OCI-LY7 (cell line): Measurements from ENCODE around the gene KRTAP9-4. TPM values are rescaled to one million over a fixed set of nuclear protein-coding genes. Genes with fewer than 3 reads are reported as not detected.

Experiments used
- BruUV-seq: library from RNA; stranded (reverse); fragments of 400-500 nt; replicated peaks from 2 replicates; lab custom pipeline; 2021; lab: Mats Ljungman, UMichigan
- CTCF ChIA-PET: fragments of 300-600 bp; sonication (Branson Sonifier 250); formaldehyde crosslinking; loops from one replicate; lab custom pipeline; 2022; ENCODE audit warnings: antibody characterized with exemption; ENCODE audit not compliant: unreplicated experiment; lab: Charles Lee
- POLR2A ChIA-PET: fragments of 300-600 bp; sonication (Branson Sonifier 250); formaldehyde crosslinking; loops from one replicate; lab custom pipeline; 2022; ENCODE audit warnings: antibody characterized with exemption; lab: Charles Lee
- DNase-seq: peaks from one replicate; pipeline ENCODE4 v3.0.0-alpha.2; 2015; ENCODE audit warnings: low spot score
- H2AFZ ChIP-seq: fragments of 200-600 bp; sonication (generic), shearing (Covaris generic); 2 replicates; pipeline ENCODE4 v1.6.1; 2014; ENCODE audit warnings: mild to moderate bottlenecking, antibody characterized with exemption, low read length, moderate library complexity
- H3K27ac ChIP-seq: fragments of 200-600 bp; sonication (generic); 2 replicates; pipeline ENCODE4 v1.5.1; 2014; ENCODE audit warnings: mixed run types, low read depth, mild to moderate bottlenecking, moderate library complexity, low read length, inconsistent platforms; ENCODE audit not compliant: poor library complexity, severe bottlenecking
- H3K36me3 ChIP-seq: fragments of 200-600 bp; sonication (generic); 2 replicates; pipeline ENCODE4 v1.6.1; 2014; ENCODE audit warnings: mild to moderate bottlenecking, antibody characterized with exemption, low read length, moderate library complexity, mixed read lengths; ENCODE audit not compliant: insufficient read depth
- H3K4me1 ChIP-seq: fragments of 200-600 bp; sonication (generic); 2 replicates; pipeline ENCODE4 v1.5.1; 2014; ENCODE audit warnings: mild to moderate bottlenecking, low read length; ENCODE audit not compliant: insufficient read depth, poor library complexity, severe bottlenecking
- H3K4me2 ChIP-seq: fragments of 200-600 bp; sonication (generic); 2 replicates; pipeline ENCODE4 v1.6.1; 2014; ENCODE audit warnings: mild to moderate bottlenecking, low read length
- H3K4me3 ChIP-seq: fragments of 200-600 bp; sonication (generic); 2 replicates; pipeline ENCODE4 v1.5.1; 2014; ENCODE audit warnings: mild to moderate bottlenecking, low read depth, low read length; ENCODE audit not compliant: poor library complexity, severe bottlenecking
- H3K79me2 ChIP-seq: fragments of 200-600 bp; sonication (generic); 2 replicates; pipeline ENCODE4 v1.6.1; 2016; ENCODE audit warnings: low read depth, mild to moderate bottlenecking, low read length, moderate library complexity, mixed read lengths; ENCODE audit not compliant: insufficient read depth
- H3K9me2 ChIP-seq: fragments of 200-600 bp; sonication (generic); 2 replicates; pipeline ENCODE4 v1.6.1; 2016; ENCODE audit warnings: mild to moderate bottlenecking, low read length, mixed read lengths; ENCODE audit not compliant: insufficient read depth
- H3K9me3 ChIP-seq: fragments of 200-600 bp; sonication (generic); 2 replicates; pipeline ENCODE4 v1.6.1; 2014; ENCODE audit warnings: mild to moderate bottlenecking, mixed run types, low read length, mixed read lengths
- H4K20me1 ChIP-seq: fragments of 200-600 bp; sonication (generic); 2 replicates; pipeline ENCODE4 v1.6.1; 2014; ENCODE audit warnings: mild to moderate bottlenecking, antibody characterized with exemption, low read length, moderate library complexity, mixed read lengths; ENCODE audit not compliant: insufficient read depth
- EZH2phosphoT487 ChIP-seq: fragments of 200-600 bp; sonication (generic); IDR thresholded peaks from 2 replicates; pipeline ENCODE4 v1.6.1; 2018; ENCODE audit warnings: low read depth, borderline replicate concordance, mild to moderate bottlenecking, mixed run types, antibody characterized with exemption, low read length, moderate library complexity, mixed read lengths
- intact Hi-C: fragments of 100-400 bp; cut with micrococcal nuclease; formaldehyde crosslinking; loops from one replicate; pipeline ENCODE4 v1.10.0; 2022; ENCODE audit not compliant: unreplicated experiment
- total RNA-seq, 2 experiments: library from RNA; depleted of rRNA in 1 of 2; stranded (reverse); fragments of >200 nt in 1 of 2; shearing (Covaris generic) in 1 of 2; gene quantifications; 2 replicates each; pipeline ENCODE4 v1.2.3, GENCODE V29; 2014 to 2022
- TF ChIP-seq, protein P1 (sequence below): fragments of 200-600 bp; sonication (generic); conservative IDR thresholded peaks from 2 replicates; pipeline ENCODE4 v1.5.1; 2014; ENCODE audit warnings: mild to moderate bottlenecking, antibody characterized with exemption, low read length, moderate library complexity, mixed read lengths

The KRTAP9-4 gene
- total RNA-seq, 2 experiments from 2014 or later, result not detected

DNA sequence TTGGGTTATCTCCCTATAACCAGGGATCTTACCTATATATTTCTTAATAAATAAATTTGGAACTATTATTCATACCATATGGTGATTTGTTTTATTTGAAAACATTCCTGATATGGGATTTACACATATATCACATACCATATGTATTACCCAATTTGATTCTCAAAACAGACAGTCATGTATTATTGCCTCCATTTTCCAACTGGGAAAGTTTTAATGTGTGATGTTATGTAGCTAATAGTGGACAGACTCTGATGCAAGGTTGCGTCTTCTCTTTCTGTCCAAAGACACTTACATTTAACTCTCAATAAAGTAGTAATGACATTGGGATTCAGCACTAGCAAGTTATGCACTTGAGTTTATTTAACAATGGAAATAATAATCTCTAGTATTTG is 6.8 kb downstream of the KRTAP9-4 start:
- BruUV-seq, result no TSS peak
- POLR2A ChIA-PET, result interaction anchor here (0.6 kb wide), 2 partner anchors 54 to 1690 kb away, joined by 3 read pairs; no protein-coding TSS in a partner anchor
- intact Hi-C loops, result no loop called here

GRCh38 chr17:41258406-41258805 is 8.9 kb downstream of the KRTAP9-4 start:
- Histone ChIP-seq H3K4me3 (no peak overlapping the region), H3K36me3 (no peaks in the 10 kb centered on the region), H3K4me1 (no peaks in the 10 kb centered on the region), H2AFZ (no peak overlapping the region), H3K27ac (no peak overlapping the region), H3K9me2 (no peaks in the 10 kb centered on the region), H3K9me3 (no peaks in the 10 kb centered on the region), H3K79me2 (no peaks in the 10 kb centered on the region), H3K4me2 (no peak overlapping the region), H4K20me1 (no peaks in the 10 kb centered on the region)
- TF ChIP-seq EZH2phosphoT487, result no peak
- TF ChIP-seq, protein P1, sequence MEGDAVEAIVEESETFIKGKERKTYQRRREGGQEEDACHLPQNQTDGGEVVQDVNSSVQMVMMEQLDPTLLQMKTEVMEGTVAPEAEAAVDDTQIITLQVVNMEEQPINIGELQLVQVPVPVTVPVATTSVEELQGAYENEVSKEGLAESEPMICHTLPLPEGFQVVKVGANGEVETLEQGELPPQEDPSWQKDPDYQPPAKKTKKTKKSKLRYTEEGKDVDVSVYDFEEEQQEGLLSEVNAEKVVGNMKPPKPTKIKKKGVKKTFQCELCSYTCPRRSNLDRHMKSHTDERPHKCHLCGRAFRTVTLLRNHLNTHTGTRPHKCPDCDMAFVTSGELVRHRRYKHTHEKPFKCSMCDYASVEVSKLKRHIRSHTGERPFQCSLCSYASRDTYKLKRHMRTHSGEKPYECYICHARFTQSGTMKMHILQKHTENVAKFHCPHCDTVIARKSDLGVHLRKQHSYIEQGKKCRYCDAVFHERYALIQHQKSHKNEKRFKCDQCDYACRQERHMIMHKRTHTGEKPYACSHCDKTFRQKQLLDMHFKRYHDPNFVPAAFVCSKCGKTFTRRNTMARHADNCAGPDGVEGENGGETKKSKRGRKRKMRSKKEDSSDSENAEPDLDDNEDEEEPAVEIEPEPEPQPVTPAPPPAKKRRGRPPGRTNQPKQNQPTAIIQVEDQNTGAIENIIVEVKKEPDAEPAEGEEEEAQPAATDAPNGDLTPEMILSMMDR, result no peak
- BruUV-seq, result no TSS peak
- ChIA-PET POLR2A (no interaction called here), CTCF (no interaction called here)
- intact Hi-C loops, result no loop called here
- no peak for DNase-seq

More for the DNA sequence above, 6.8 kb downstream of the KRTAP9-4 start:
- Histone ChIP-seq H2AFZ (no peak overlapping the region), H3K27ac (no peak overlapping the region), H3K9me2 (no peaks in the 10 kb centered on the region), H3K36me3 (no peaks in the 10 kb centered on the region), H3K4me2 (no peak overlapping the region), H3K9me3 (no peaks in the 10 kb centered on the region), H3K4me1 (no peaks in the 10 kb centered on the region), H3K79me2 (no peaks in the 10 kb centered on the region), H3K4me3 (no peak overlapping the region), H4K20me1 (no peaks in the 10 kb centered on the region)
- DNase-seq, result no peak
- TF ChIP-seq, protein P1, result no peak
- no peak for TF ChIP-seq EZH2phosphoT487
- CTCF ChIA-PET, result no interaction called here

DNA sequence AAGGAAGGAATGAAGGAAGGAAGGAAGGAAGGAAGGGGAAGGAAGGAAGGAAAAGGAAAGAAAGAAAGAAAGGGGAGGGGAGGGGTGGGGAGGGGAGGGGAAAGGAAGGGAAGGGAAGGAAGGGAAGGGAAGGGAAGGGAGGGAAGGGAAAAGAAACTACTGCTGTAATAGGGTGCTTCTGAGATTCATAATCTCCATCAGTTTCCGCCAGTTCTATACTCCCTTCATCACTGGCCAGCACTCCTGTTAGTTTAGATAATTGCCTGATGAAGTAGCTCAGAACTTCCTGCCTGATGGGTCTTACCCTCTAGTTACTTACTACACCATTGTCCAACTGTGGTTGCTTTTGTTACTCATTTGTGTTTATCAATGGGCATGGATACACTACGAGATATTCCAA is 13.7 kb downstream of the KRTAP9-4 start:
- Histone ChIP-seq H3K9me3 (no peaks in the 10 kb centered on the region), H3K4me1 (no peaks in the 10 kb centered on the region), H3K4me3 (no peak overlapping the region), H3K27ac (no peak overlapping the region), H3K9me2 (no peaks in the 10 kb centered on the region), H3K36me3 (no peaks in the 10 kb centered on the region), H2AFZ (no peak overlapping the region), H4K20me1 (no peaks in the 10 kb centered on the region), H3K4me2 (no peak overlapping the region), H3K79me2 (no peaks in the 10 kb centered on the region)
- intact Hi-C loops, result no loop called here
- TF ChIP-seq, protein P1, result no peak
- TF ChIP-seq EZH2phosphoT487, result no peak
- no peak for DNase-seq
- CTCF ChIA-PET, result no interaction called here
- BruUV-seq, result no TSS peak
- POLR2A ChIA-PET, result no interaction called here
